GM04503 (cell line): ENCODE data around the gene LRRC4B.
A peak's percentile ranks its signal among the peaks of the same experiment; 100 is the strongest.
"Not testable (repeated sequence)": the region's sequence is repeated elsewhere in the genome, so short reads cannot be mapped to it uniquely, and the experiment has no call there.

Source experiments
- DNase-seq: peaks from one replicate; pipeline ENCODE4 v3.0.0-alpha.2; 2012; ENCODE audit warnings: low read depth

The LRRC4B gene

GRCh38 chr19:50485284-50485955 lies 82.8 kb downstream of the LRRC4B start:
- no peak for DNase-seq

- no peak for DNase-seq
Measured at GRCh38 chr19:50482916-50483315, 85.3 kb downstream of the LRRC4B start.

- DNase-seq: no peak
Measured at GRCh38 chr19:50482271-50482855, 85.9 kb downstream of the LRRC4B start.

- no peak for DNase-seq
Measured at GRCh38 chr19:50481351-50482149, 86.7 kb downstream of the LRRC4B start.

GRCh38 chr19:50480281-50481111 lies 87.7 kb downstream of the LRRC4B start:
- DNase-seq: no peak

GRCh38 chr19:50479761-50480251 lies 88.4 kb downstream of the LRRC4B start:
- no peak for DNase-seq

GRCh38 chr19:50478901-50479715 lies 89.1 kb downstream of the LRRC4B start:
- no peak for DNase-seq

- DNase-seq: no peak
Measured at GRCh38 chr19:50477751-50478515, 90.3 kb downstream of the LRRC4B start.

GRCh38 chr19:50476907-50477238 lies 91.4 kb downstream of the LRRC4B start:
- no peak for DNase-seq

GRCh38 chr19:50476224-50476906 lies 91.9 kb downstream of the LRRC4B start, which contains the start of the genes EMC10 and GARIN5A:
Gene EMC10, plus strand, starts transcription at chr19:50476507. Its CDS starts 38 bp downstream, at chr19:50476545.
Gene GARIN5A, minus strand, starts transcription at chr19:50476848. Its CDS starts 460 bp downstream, at chr19:50476388.
- DNase-seq: peak; percentile 49

GRCh38 chr19:50475736-50476223 lies 92.5 kb downstream of the LRRC4B start:
- DNase-seq: no peak

GRCh38 chr19:50475101-50475568 lies 93.1 kb downstream of the LRRC4B start:
- DNase-seq: no peak

- not testable (repeated sequence) for DNase-seq
Measured at GRCh38 chr19:50473336-50473735, 94.9 kb downstream of the LRRC4B start.

GRCh38 chr19:50468818-50469217 lies 99.4 kb downstream of the LRRC4B start:
- no peak for DNase-seq

GRCh38 chr19:50467566-50467965 lies 100.7 kb downstream of the LRRC4B start:
- no peak for DNase-seq
